Fibroblast of peridontal ligament (primary cell): ENCODE measurements around the gene ZKSCAN8.
A peak's percentile ranks its signal among the peaks of the same experiment; 100 is the strongest.

Experiments
- DNase-seq: peaks from one replicate; pipeline ENCODE4 v3.0.0-alpha.2; 2010; ENCODE audit errors: extremely low read depth

ZKSCAN8 gene

GRCh38 chr6:28139860-28140543 is 1.7 kb upstream of the ZKSCAN8 start:
- DNase-seq: no peak

- DNase-seq: no peak
These were observed 1.1 kb upstream of the ZKSCAN8 start for GRCh38 chr6:28140616-28141015.

- DNase-seq: peak; percentile 46
These were observed 763 bp downstream of the ZKSCAN8 start for GRCh38 chr6:28142446-28142845.

GRCh38 chr6:28145231-28145630 is 3.5 kb downstream of the ZKSCAN8 start:
- DNase-seq: no peak

GRCh38 chr6:28152531-28152930 is 10.8 kb downstream of the ZKSCAN8 start:
- no peak for DNase-seq

GRCh38 chr6:28153546-28153945 is 11.9 kb downstream of the ZKSCAN8 start:
- DNase-seq: no peak

- DNase-seq: no peak
These were observed 12.7 kb downstream of the ZKSCAN8 start for GRCh38 chr6:28154357-28154756.

- DNase-seq: no peak
These were observed 16.6 kb downstream of the ZKSCAN8 start for GRCh38 chr6:28158318-28158717.

- DNase-seq: no peak
These were observed 17.4 kb downstream of the ZKSCAN8 start for GRCh38 chr6:28159029-28159607.

- DNase-seq: no peak
These were observed 18.6 kb downstream of the ZKSCAN8 start for GRCh38 chr6:28160233-28160632.

- peak; percentile 52 for DNase-seq
These were observed 19.9 kb downstream of the ZKSCAN8 start for GRCh38 chr6:28161410-28162079.

- no peak for DNase-seq
These were observed 23.9 kb downstream of the ZKSCAN8 start for GRCh38 chr6:28165563-28165962.

- peak; percentile 64 for DNase-seq
These were observed 25.4 kb downstream of the ZKSCAN8 start for GRCh38 chr6:28167068-28167467.

GRCh38 chr6:28167926-28168325 is 26.2 kb downstream of the ZKSCAN8 start:
- no peak for DNase-seq

- DNase-seq: no peak
These were observed 29.6 kb downstream of the ZKSCAN8 start for GRCh38 chr6:28171271-28171670.

- DNase-seq: no peak
These were observed 30.3 kb downstream of the ZKSCAN8 start for GRCh38 chr6:28172006-28172405.

- DNase-seq: no peak
These were observed 34.7 kb downstream of the ZKSCAN8 start for GRCh38 chr6:28176373-28176772.

GRCh38 chr6:28182255-28182654 is 40.6 kb downstream of the ZKSCAN8 start:
- DNase-seq: no peak

GRCh38 chr6:28188111-28188979 is 46.7 kb downstream of the ZKSCAN8 start:
- DNase-seq: no peak

- DNase-seq: no peak
These were observed 58.3 kb downstream of the ZKSCAN8 start for GRCh38 chr6:28200020-28200419.

GRCh38 chr6:28203201-28203600 is 61.5 kb downstream of the ZKSCAN8 start:
- DNase-seq: no peak

GRCh38 chr6:28205879-28206278 is 64.2 kb downstream of the ZKSCAN8 start:
- no peak for DNase-seq
